Kidney tubule cell (primary cell): ENCODE data around the gene TWF2.
"Not testable (repeated sequence)": the region's sequence is repeated elsewhere in the genome, so short reads cannot be mapped to it uniquely, and the experiment has no call there.

Experiments used
- DNase-seq: peaks from one replicate; pipeline ENCODE4 v3.0.0-alpha.2; 2018; ENCODE audit warnings: low spot score

TWF2 gene

GRCh38 chr3:52238761-52239701 lies at the start of gene TWF2:
Gene TWF2 (minus strand): TSS chr3:52239158. CDS start chr3:52239016, 142 bp downstream.
- peak; percentile 85 for DNase-seq

GRCh38 chr3:52288674-52289073 lies 49.7 kb upstream of the TWF2 start:
- DNase-seq, result no peak

- DNase-seq, result peak; percentile 34
These were observed 47.8 kb upstream of the TWF2 start for GRCh38 chr3:52286777-52287110.

GRCh38 chr3:52284051-52284450 lies 45.1 kb upstream of the TWF2 start:
- not testable (repeated sequence) for DNase-seq

- DNase-seq, result no peak
These were observed 44.3 kb upstream of the TWF2 start for GRCh38 chr3:52283306-52283705.

- peak; percentile 84 for DNase-seq
These were observed 43.2 kb upstream of the TWF2 start for GRCh38 chr3:52281981-52282801.

- peak; percentile 26 for DNase-seq
These were observed 41.1 kb upstream of the TWF2 start for GRCh38 chr3:52280050-52280461.

GRCh38 chr3:52279596-52279995 lies 40.6 kb upstream of the TWF2 start:
- DNase-seq, result no peak

- peak; percentile 94 for DNase-seq
These were observed 39.6 kb upstream of the TWF2 start, which contains the start of gene WDR82 for GRCh38 chr3:52278510-52279069. Gene WDR82 (minus strand): TSS chr3:52278649. CDS start chr3:52278361, 288 bp downstream.

GRCh38 chr3:52277972-52278509 lies 39.1 kb upstream of the TWF2 start:
- no peak for DNase-seq

GRCh38 chr3:52277071-52277964 lies 38.4 kb upstream of the TWF2 start:
- DNase-seq, result peak; percentile 77

- not testable (repeated sequence) for DNase-seq
These were observed 35.8 kb upstream of the TWF2 start for GRCh38 chr3:52274781-52275180.

- no peak for DNase-seq
These were observed 33.9 kb upstream of the TWF2 start for GRCh38 chr3:52272831-52273230.

- DNase-seq, result not testable (repeated sequence)
These were observed 33.2 kb upstream of the TWF2 start for GRCh38 chr3:52272172-52272571.

- no peak for DNase-seq
These were observed 31.3 kb upstream of the TWF2 start for GRCh38 chr3:52270252-52270754.

GRCh38 chr3:52269776-52270175 lies 30.8 kb upstream of the TWF2 start:
- DNase-seq, result no peak

GRCh38 chr3:52268036-52268435 lies 29.1 kb upstream of the TWF2 start:
- DNase-seq, result no peak

GRCh38 chr3:52265387-52265786 lies 26.4 kb upstream of the TWF2 start:
- no peak for DNase-seq

- DNase-seq, result no peak
These were observed 23.5 kb upstream of the TWF2 start for GRCh38 chr3:52262447-52262846.

GRCh38 chr3:52259448-52259847 lies 20.5 kb upstream of the TWF2 start:
- no peak for DNase-seq

GRCh38 chr3:52259035-52259434 lies 20.1 kb upstream of the TWF2 start:
- DNase-seq, result peak; percentile 47
